Measurements from ENCODE around the gene PCSK4.
"Not testable (repeated sequence)": the region's sequence is repeated elsewhere in the genome, so short reads cannot be mapped to it uniquely, and the experiment has no call there.

PCSK4 gene

DNA sequence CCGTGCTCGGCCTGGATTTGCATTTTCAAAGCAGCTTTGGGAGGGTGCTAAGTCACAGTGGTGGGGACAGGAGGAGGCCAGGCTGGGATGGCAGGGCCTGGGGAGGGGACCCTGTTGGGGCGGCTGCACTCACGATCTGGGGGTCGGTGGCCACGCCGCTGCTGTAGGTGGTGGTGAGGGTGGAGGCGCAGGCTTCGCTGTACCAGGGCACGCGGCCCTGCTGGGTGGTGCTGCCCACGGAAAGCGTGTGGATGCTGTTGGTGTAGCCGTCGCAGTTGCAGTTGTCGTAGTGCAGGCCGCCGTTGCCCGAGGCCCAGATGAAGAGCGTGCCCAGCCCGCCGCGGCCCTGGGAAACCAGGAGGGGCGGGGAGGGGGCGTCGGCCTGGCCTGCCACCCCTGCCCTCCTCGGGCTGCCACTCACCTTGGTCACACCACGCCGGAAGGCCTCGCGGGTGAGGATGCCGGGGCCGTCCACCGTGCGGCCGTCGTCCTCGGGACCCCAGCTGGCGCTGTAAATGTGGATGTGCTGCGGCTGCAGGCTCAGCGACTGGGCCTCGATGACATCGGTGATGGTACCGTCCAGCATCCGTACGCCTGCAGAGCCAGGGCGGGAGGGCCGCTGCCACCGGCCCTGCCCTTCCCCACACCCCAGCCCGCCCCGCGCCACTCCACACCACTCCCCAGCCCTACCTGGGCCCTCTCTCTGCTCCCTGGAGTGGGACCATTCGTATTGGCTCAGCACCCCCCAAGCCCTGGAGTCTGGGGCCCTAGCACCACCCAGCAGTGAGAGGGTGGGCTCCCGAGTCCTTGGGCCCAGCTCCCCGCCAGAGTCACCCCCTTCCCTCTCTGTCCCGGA is 3.2 kb downstream of the PCSK4 start:
- no peak for DNase-seq

DNA sequence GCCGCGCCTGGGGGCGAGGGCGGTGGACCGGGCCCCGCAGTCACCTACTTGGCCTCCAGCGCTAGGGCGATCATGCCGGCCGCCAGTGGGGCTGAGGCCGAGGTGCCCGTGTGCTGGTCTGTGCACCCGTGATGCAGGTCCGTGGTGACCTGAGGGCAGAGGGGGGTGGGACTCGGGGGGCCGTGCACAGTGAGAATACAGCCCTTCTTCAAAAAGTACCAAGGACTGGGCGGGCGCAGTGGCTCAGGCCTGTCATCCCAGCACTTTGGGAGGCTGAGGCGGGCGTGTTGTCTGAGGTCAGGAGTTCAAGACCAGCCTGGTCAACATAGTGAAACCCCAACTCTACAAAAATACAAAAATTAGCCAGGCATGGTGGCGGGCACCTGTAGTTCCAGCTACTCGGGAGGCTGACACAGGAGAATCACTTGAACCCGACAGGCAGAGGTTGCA is 6.1 kb downstream of the PCSK4 start:
- DNase-seq, result no peak

DNA sequence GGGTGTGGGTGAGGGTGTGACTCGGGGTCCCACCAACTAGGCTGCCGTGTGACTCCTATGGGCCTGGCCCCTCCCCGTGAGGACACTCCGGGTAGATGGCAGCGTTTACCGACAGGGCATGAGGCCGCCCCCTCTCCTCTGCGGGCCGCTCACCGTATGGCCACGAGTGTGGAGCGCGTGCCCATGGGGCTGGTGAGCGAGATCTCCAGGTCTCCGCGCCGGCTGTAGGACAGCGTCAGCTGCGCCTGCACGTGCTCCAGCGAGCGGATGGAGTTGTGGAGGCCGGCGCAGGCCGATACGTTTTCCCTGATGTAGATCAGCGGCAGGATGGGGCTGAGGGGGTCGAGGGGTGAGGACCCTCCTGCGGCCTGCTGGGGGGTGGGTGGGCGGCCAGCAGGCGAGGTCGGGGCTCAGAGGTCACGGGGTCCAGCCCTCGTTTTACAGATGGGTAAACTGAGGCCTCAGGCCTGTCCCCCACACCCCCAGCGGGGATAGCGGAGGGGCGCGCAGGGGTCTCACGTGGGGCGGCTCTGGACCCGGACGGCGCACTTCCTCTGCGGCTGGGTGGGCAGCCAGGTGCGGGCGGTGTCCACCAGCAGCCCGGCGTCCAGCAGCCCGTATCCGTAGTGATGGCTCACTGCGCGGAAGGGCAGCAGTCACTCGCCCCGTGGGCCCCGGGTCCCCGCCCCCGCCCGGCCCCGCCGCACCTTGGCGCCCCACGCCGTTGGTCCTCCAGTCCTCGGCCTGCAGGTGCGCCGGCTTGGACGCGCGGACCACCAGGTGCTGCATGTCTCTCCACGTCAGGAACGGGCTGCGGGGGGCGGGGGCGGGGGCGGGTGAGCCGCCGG is 6.8 kb downstream of the PCSK4 start:
- no peak for DNase-seq

- no peak for DNase-seq
Measured at GRCh38 chr19:1482361-1483130, 7.6 kb downstream of the PCSK4 start.

- DNase-seq, result no peak
Measured at GRCh38 chr19:1481893-1482360, 8.2 kb downstream of the PCSK4 start.

DNA sequence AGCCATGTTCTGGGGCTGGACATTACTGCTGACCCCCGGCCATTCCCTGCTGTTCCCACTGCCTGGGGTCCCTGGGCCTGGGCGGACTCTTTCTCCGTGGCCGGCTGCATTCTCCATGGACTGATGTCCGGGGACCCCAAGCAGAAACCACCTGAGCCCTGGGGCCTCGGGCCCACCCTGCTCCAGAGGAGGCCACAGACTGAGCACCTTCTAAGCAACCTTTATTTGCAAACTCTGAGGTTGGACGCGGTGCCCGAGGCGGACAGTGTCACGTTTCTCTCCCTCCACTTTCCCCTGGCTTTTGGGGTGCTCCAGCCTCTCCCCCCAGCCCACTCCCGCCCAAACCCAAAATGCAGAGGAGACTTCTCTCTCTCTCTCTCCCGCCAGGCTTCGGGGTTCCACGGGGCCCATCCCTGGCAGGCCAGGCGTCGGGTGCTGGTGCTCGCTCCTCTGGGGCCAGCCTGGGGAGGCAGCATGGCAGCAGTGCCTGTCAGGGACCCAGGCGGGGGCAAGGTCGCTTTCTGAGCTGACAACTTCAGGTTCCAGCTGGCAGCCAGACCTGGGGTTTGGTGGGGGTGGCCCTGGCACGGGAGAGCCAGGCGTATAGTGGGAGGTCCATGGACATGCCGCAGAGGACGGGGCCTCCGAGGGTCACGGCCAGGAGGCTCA is 8.8 kb downstream of the PCSK4 start:
- DNase-seq, result no peak

DNA sequence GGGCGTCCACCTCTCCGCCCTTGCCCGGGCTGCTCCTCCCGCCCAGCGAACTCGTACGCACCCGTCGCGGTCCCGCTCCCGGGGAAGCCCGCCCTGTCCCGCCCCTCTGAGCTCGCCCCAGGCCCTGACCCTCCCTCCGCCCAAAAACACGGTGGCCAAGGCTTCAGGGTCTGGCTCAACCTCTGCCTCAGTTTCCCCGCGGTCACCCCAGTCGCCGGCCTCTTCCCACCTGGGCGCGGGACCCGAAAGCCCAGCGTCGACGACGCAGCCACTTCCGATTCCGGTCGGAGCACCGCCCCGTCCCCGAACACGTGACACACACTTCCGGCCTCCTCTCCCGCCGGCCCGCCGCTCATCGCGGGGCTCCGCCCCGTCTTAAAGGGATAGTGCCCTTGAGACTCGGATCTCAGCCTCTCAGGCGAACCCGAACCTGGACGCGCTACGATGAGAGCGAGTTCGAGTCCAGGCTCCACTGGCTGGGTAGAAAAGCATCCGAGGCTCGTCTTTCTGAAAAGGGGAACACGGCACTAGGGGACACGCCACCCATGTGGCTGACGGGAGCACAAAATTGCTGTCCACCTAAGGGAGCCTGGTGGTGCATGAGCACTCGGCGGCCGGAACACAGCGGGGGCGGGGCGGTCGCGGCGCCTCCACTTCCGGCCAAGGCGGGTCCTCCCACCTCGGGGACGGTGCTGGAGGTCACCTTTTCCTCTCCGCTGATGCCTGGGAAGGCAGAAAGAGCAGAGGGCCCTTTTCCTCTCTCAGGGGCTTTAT is 11.0 kb downstream of the PCSK4 start, which contains the start of gene C19orf25:
Gene C19orf25, minus strand, starts transcription at position 282 of the 774 bp plus-strand sequence. CDS start 312 bp downstream, outside the sequence.
- peak; percentile 94 for DNase-seq

- DNase-seq, result not testable (repeated sequence)
Measured at GRCh38 chr19:1477056-1477455, 13.1 kb downstream of the PCSK4 start.

GRCh38 chr19:1475751-1476437 is 14.3 kb downstream of the PCSK4 start:
- no peak for DNase-seq

GRCh38 chr19:1474765-1475351 is 15.3 kb downstream of the PCSK4 start:
- no peak for DNase-seq

DNA sequence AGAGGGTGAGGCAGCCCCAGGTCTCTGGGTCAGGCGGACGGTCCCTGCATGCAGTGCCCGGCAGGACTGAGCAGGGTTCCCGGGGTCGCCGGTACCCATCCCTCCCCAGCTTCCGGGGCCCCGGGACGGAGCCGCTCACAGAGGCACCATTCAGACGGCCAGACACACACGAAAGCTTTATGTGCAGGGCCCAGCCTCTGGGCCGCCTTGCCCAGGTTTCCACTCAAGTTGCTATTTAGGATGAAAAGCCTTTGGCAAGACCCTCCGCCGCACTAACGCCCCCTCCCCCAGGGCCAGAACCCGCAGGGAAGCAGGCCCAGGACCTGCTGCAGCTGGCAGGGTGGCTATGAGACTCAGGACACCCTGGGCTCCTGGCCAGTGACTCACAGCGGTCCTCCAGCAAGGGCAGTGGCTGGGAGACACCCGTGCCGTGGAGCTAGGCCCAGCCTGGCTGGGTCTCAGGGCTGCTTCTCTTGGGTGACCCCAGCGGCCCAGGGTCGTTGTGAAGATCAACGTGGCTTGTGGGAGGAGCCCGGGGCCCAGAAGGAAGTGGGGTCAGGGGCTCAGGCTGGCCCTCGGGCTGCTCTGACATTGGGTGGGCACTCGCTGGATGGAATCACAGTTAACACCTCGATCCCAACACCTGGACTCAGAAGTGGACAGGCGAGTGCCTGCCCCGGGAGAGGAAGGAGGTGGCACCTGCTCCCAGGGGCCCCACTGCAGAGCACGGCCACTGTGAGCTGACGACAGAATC is 16.0 kb downstream of the PCSK4 start:
- no peak for DNase-seq

DNA sequence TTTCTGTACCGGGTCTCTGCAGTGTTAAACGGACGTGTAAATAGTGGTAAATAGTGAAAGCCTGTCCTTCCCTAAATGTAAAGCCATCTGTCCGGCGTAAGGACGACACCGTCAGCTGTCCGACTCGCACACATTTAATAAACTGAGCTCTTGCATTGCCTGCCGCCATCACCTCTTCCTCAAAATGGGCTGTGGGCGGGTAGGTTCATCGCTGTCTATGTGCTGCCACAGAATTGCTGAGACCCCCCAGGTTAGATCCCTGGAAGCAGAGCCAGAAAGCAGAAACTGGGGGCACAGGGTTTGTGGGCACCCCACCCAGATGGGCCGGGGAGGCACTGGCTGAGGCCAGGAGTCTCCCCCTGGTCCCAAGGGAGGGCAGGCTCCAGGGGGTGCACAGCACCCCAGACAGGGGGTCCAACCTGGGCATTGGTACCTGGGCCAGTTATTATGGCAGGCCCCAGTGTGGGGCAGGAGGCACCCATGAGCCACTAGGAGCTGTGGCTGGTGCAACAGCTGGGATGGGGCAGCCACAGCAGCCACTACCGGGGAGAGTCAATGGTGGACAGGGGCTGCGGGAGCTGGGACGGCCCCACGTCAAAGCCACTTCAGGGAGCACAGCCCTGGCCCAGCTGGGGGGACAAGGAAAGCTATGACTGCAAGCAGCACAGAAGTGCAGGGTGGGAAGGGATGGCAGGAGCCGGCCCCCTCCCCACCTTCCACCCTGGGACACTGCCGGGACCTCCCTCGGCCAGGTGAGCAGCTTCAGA is 16.9 kb downstream of the PCSK4 start:
- DNase-seq, result no peak

- no peak for DNase-seq
Measured at GRCh38 chr19:1472231-1473084, 17.7 kb downstream of the PCSK4 start.

- DNase-seq, result no peak
Measured at GRCh38 chr19:1471515-1472160, 18.5 kb downstream of the PCSK4 start.

DNA sequence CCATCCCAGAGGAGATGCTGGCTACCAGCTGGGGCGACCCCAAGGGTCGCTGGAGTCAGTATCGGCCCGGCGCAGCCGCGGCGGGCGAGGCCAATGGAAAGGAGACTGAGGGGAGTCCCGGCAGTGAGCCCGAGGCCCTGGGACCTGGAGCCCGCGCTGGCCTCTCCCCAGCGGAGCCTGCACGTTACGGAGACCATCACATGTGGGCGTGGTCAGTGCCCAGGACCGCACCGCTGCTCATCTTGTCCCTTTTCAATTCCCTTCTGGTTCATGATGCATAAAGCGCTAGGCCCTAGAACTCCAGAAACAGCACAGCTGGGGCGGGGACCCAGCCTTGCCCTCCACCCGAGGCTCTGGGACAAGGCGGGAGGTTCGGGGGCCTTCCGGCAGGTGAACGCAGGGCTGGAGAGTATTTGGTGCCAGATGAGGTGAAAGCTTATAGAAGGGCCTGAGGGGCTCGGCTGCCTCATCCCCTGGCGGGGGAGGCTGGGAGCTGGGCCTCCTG is 19.1 kb downstream of the PCSK4 start:
- DNase-seq, result peak in 1 of 2 experiments; percentile 54

DNA sequence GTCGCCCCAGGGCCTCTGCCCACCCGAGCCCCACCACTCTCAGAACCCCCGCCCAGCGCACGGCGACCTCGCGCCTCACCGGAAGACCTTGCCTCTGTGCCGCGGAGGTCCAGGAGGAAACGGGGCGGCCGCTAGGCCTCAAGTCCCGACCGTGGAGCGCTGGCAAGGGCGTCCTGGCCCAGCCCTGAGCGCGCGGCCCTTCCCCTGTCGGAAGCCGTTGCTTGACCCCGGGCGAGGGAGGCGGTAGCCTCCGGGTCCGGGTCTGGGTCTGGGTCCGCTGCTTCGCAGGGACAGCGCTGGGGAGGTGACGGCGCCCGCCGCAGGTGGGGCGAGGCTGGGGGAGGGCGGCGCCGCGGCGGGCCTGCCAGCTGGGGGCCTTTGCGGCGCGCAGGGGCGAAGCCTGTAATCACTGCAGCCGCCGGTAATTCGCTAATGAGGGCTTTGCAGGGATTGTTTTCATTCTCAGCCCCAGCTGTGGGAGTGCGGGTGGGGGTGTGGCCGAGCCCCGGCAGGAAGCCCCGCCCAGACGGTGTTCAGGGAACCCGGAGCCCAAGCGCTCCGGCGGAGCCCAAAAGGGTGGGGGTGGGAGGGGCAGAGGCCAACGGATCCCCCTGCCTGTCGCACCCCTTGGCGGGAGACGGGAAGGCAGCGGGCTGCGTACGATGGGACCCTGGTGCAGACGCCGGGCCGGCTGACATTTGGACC is 19.7 kb downstream of the PCSK4 start:
- peak; percentile 76 to 82 for DNase-seq

GRCh38 chr19:1470055-1470304 is 20.2 kb downstream of the PCSK4 start:
- no peak for DNase-seq
